ENCODE measurements around the gene FNIP2. TPM values are rescaled to one million over a fixed set of nuclear protein-coding genes. Genes with fewer than 3 reads are reported as not detected.

FNIP2 gene
- total RNA-seq, 2 donors from 2014 or later: 26.7 to 38.2 TPM

GRCh38 chr4:158799856-158800255 lies 31.0 kb downstream of the FNIP2 start:
- WGBS, 2 donors: 12 to 16% methylated on average over 7 of the region's 7 CpGs
- no peak for DNase-seq
- intact Hi-C loops (cut with DNase I): no loop called here
- Histone ChIP-seq H3K4me1 (peaks cover 62% of the 10 kb centered on the region), H3K9me3 (no peaks in the 10 kb centered on the region), H3K4me3 (no peak overlapping the region), H3K36me3 (replicated peaks in 1 of 2; ENCODE audit: insufficient read depth in 1 of 2, low read depth in 2 of 2) (no peaks in the 10 kb centered on the region), H3K27me3 (no peaks in the 10 kb centered on the region), H3K27ac (peak overlapping the region in 3 of 4 donors; percentile 35 to 58 (median 49))
- peak; percentile 33 for ATAC-seq
- TF ChIP-seq POLR2A (IDR thresholded peaks at IDR 0.05) (no peak), CTCF (IDR thresholded peaks at IDR 0.05) (no peak)

DNA sequence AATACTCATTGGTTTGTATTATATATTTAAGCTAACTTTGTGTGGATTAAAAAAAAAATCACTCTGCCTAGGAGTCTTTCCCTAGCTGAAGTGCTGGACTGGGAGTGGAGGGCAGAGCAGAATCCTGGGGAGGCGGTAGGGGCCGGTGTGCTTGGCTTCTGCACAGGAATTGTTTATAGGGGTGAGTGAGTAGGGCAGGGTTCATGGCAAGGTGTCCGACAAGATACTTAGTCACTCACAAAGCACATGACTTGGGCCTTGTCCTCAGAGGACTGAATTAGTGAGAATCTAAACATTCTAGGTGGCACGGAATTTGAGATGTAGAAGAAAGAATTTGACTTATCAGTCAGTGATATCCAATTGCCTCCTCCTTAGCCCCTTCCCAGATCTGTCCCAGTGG lies 32.2 kb downstream of the FNIP2 start:
- Histone ChIP-seq H3K27ac (peak overlapping the region in 3 of 4 donors; percentile 12 to 58 (median 22)), H3K4me3 (no peak overlapping the region), H3K36me3 (replicated peaks in 1 of 2; ENCODE audit: insufficient read depth in 1 of 2, low read depth in 2 of 2) (no peaks in the 10 kb centered on the region), H3K27me3 (no peaks in the 10 kb centered on the region), H3K4me1 (peaks cover 69% of the 10 kb centered on the region), H3K9me3 (no peaks in the 10 kb centered on the region)
- intact Hi-C loops (cut with DNase I): no loop called here
- TF ChIP-seq POLR2A (IDR thresholded peaks at IDR 0.05) (no peak), CTCF (IDR thresholded peaks at IDR 0.05) (no peak)
- no peak for DNase-seq
- WGBS, 2 donors: 71 to 84% methylated on average over 4 of the region's 4 CpGs
- no peak for ATAC-seq

DNA sequence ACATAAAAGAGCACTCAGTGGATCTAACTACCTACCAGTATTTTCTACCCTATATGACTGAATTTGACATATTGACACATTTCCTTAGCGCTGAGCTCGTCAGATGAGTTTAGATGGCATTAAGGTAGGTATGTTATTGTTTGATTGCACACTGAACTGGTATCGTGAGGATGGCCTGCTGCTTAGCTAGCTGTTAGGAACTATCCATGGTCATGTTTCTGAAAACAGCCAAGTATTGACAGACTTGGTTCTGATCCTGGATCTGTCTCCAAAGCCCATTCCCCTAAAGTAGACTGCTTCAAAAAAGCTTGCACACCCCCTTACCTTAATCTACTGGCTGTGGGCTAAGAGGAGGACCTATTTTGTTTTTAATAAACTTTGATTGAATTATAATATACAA lies 32.9 kb downstream of the FNIP2 start:
- DNase-seq: no peak
- no peak for TF ChIP-seq POLR2A (IDR thresholded peaks at IDR 0.05)
- TF ChIP-seq CTCF (IDR thresholded peaks at IDR 0.05): no peak
- WGBS, 2 donors: 94 to 98% methylated on average over 3 of the region's 3 CpGs
- ATAC-seq: no peak
- Histone ChIP-seq H3K4me3 (no peak overlapping the region), H3K9me3 (no peaks in the 10 kb centered on the region), H3K4me1 (peaks cover 64% of the 10 kb centered on the region), H3K27me3 (no peaks in the 10 kb centered on the region), H3K36me3 (replicated peaks in 1 of 2; ENCODE audit: insufficient read depth in 1 of 2, low read depth in 2 of 2) (no peaks in the 10 kb centered on the region), H3K27ac (peak overlapping the region in 1 of 4 donors; percentile 12)
- intact Hi-C loops (cut with DNase I): no loop called here

GRCh38 chr4:158802914-158803313 lies 34.1 kb downstream of the FNIP2 start:
- H3K27ac ChIP-seq: no peak overlapping the region
- no peak for TF ChIP-seq CTCF (IDR thresholded peaks at IDR 0.05)
- TF ChIP-seq POLR2A (IDR thresholded peaks at IDR 0.05): no peak
- H3K9me3 ChIP-seq: no peaks in the 10 kb centered on the region
- DNase-seq (no peak), ATAC-seq (no peak)
- peaks cover 55% of the 10 kb centered on the region for H3K4me1 ChIP-seq
- H3K4me3 ChIP-seq: no peak overlapping the region
- no peaks in the 10 kb centered on the region for H3K36me3 ChIP-seq (replicated peaks in 1 of 2; ENCODE audit: insufficient read depth in 1 of 2, low read depth in 2 of 2)
- no peaks in the 10 kb centered on the region for H3K27me3 ChIP-seq
- intact Hi-C loops (cut with DNase I): no loop called here
- WGBS, 2 donors: 43 to 56% methylated on average over 1 of the region's 1 CpG
